T-helper 17 cell (primary cell): ENCODE measurements around the gene KLF5. TPM values are rescaled to one million over a fixed set of nuclear protein-coding genes. Genes with fewer than 3 reads are reported as not detected.
A peak's percentile ranks its signal among the peaks of the same experiment; 100 is the strongest.

Experiments used
- ATAC-seq: fragments of 150-1000 bp; cut with Tn5 transposase; 2 replicates; pipeline ENCODE4 v1.10.0; 2021; ENCODE audit warnings: mild to moderate bottlenecking, moderate library complexity
- DNase-seq, 3 donors: peaks; one replicate each; pipeline versions ENCODE4 v3.0.0 to v3.0.0-alpha.2; 2020 to 2021
- H3K9me3 ChIP-seq: one replicate; pipeline ENCODE4 v1.7.0; 2013; ENCODE audit warnings: low read length, mild to moderate bottlenecking; ENCODE audit not compliant: control insufficient read depth, poor library complexity, severe bottlenecking
- H3K27ac Mint-ChIP-seq: one replicate; pipeline ENCODE4 v1.8.0; 2022; ENCODE audit warnings: mild to moderate bottlenecking, moderate library complexity, mixed read lengths
- H3K27me3 Mint-ChIP-seq: one replicate; pipeline ENCODE4 v1.8.0; 2022; ENCODE audit warnings: mixed read lengths
- H3K36me3 Mint-ChIP-seq: one replicate; pipeline ENCODE4 v1.8.0; 2022; ENCODE audit warnings: low read depth, mixed read lengths
- H3K4me1 Mint-ChIP-seq: one replicate; pipeline ENCODE4 v1.8.0; 2022; ENCODE audit warnings: mild to moderate bottlenecking, mixed read lengths
- H3K4me3 Mint-ChIP-seq: one replicate; pipeline ENCODE4 v1.8.0; 2022; ENCODE audit warnings: mild to moderate bottlenecking, moderate library complexity, mixed read lengths
- total RNA-seq, 4 donors: library from RNA in 2 of 4; stranded (reverse) in 2 of 4; gene quantifications; one replicate each; pipeline ENCODE4 v1.2.3 and lab custom pipeline; 2022 to 2026

Gene KLF5
- total RNA-seq, 2 donors from 2014 or later, result 3.1 to 3.7 TPM

GRCh38 chr13:73063166-73063565 lies 4.4 kb downstream of the KLF5 start:
- no peaks in the 10 kb centered on the region for H3K9me3 ChIP-seq
- H3K36me3 Mint-ChIP-seq, result peaks cover 3% of the 10 kb centered on the region
- no peak for DNase-seq
- H3K4me1 Mint-ChIP-seq, result peaks cover 7% of the 10 kb centered on the region
- H3K4me3 Mint-ChIP-seq, result no peak overlapping the region
- no peak overlapping the region for H3K27ac Mint-ChIP-seq
- H3K27me3 Mint-ChIP-seq, result no peaks in the 10 kb centered on the region
- ATAC-seq, result no peak

- H3K9me3 ChIP-seq, result no peaks in the 10 kb centered on the region
- ATAC-seq (no peak), DNase-seq (no peak)
- Mint-ChIP-seq H3K27me3 (no peaks in the 10 kb centered on the region), H3K4me1 (no peaks in the 10 kb centered on the region), H3K36me3 (no peaks in the 10 kb centered on the region), H3K4me3 (no peak overlapping the region), H3K27ac (no peak overlapping the region)
Observed at GRCh38 chr13:73065036-73065435, 6.2 kb downstream of the KLF5 start.

GRCh38 chr13:73065665-73066340 lies 7.0 kb downstream of the KLF5 start:
- Mint-ChIP-seq H3K36me3 (no peaks in the 10 kb centered on the region), H3K4me3 (no peak overlapping the region), H3K27me3 (no peaks in the 10 kb centered on the region), H3K4me1 (no peaks in the 10 kb centered on the region), H3K27ac (no peak overlapping the region)
- H3K9me3 ChIP-seq, result no peaks in the 10 kb centered on the region
- no peak for ATAC-seq
- no peak for DNase-seq

- no peak overlapping the region for H3K27ac Mint-ChIP-seq
- H3K4me1 Mint-ChIP-seq, result peaks cover 2% of the 10 kb centered on the region
- no peak for ATAC-seq
- no peaks in the 10 kb centered on the region for H3K36me3 Mint-ChIP-seq
- H3K9me3 ChIP-seq, result no peaks in the 10 kb centered on the region
- no peak overlapping the region for H3K4me3 Mint-ChIP-seq
- H3K27me3 Mint-ChIP-seq, result no peaks in the 10 kb centered on the region
- no peak for DNase-seq
Observed at GRCh38 chr13:73069206-73069805, 10.5 kb downstream of the KLF5 start.

- no peaks in the 10 kb centered on the region for H3K36me3 Mint-ChIP-seq
- ATAC-seq, result no peak
Observed at GRCh38 chr13:73070451-73071098, 11.8 kb downstream of the KLF5 start.

GRCh38 chr13:73072239-73072900 lies 13.6 kb downstream of the KLF5 start:
- Mint-ChIP-seq H3K36me3 (no peaks in the 10 kb centered on the region), H3K27me3 (no peaks in the 10 kb centered on the region), H3K27ac (no peak overlapping the region), H3K4me1 (peaks cover 4% of the 10 kb centered on the region), H3K4me3 (no peak overlapping the region)
- DNase-seq (no peak), ATAC-seq (no peak)
- no peaks in the 10 kb centered on the region for H3K9me3 ChIP-seq

More at GRCh38 chr13:73070451-73071098, 11.8 kb downstream of the KLF5 start:
- H3K4me3 Mint-ChIP-seq, result no peak overlapping the region
- no peaks in the 10 kb centered on the region for H3K9me3 ChIP-seq
- no peaks in the 10 kb centered on the region for H3K27me3 Mint-ChIP-seq
- no peak overlapping the region for H3K27ac Mint-ChIP-seq
- no peak for DNase-seq
- peaks cover 4% of the 10 kb centered on the region for H3K4me1 Mint-ChIP-seq

GRCh38 chr13:73073050-73073449 lies 14.2 kb downstream of the KLF5 start:
- no peak overlapping the region for H3K27ac Mint-ChIP-seq
- H3K9me3 ChIP-seq, result no peaks in the 10 kb centered on the region
- no peaks in the 10 kb centered on the region for H3K36me3 Mint-ChIP-seq
- ATAC-seq (no peak), DNase-seq (no peak)
- H3K4me3 Mint-ChIP-seq, result no peak overlapping the region
- peaks cover 4% of the 10 kb centered on the region for H3K4me1 Mint-ChIP-seq
- no peaks in the 10 kb centered on the region for H3K27me3 Mint-ChIP-seq

GRCh38 chr13:73074014-73074413 lies 15.2 kb downstream of the KLF5 start:
- no peak for ATAC-seq
- no peak overlapping the region for H3K4me3 Mint-ChIP-seq
- no peaks in the 10 kb centered on the region for H3K9me3 ChIP-seq
- no peaks in the 10 kb centered on the region for H3K27me3 Mint-ChIP-seq
- H3K4me1 Mint-ChIP-seq, result peaks cover 4% of the 10 kb centered on the region
- no peak overlapping the region for H3K27ac Mint-ChIP-seq
- no peaks in the 10 kb centered on the region for H3K36me3 Mint-ChIP-seq
- no peak for DNase-seq

- no peak overlapping the region for H3K4me3 Mint-ChIP-seq
- H3K27ac Mint-ChIP-seq, result no peak overlapping the region
- no peaks in the 10 kb centered on the region for H3K36me3 Mint-ChIP-seq
- DNase-seq, result no peak
- ATAC-seq, result no peak
- H3K4me1 Mint-ChIP-seq, result peaks cover 4% of the 10 kb centered on the region
- no peaks in the 10 kb centered on the region for H3K9me3 ChIP-seq
- peaks cover 4% of the 10 kb centered on the region for H3K27me3 Mint-ChIP-seq
Observed at GRCh38 chr13:73074926-73075325, 16.1 kb downstream of the KLF5 start.

GRCh38 chr13:73075546-73075945 lies 16.7 kb downstream of the KLF5 start:
- DNase-seq (no peak), ATAC-seq (no peak)
- Mint-ChIP-seq H3K27me3 (peaks cover 4% of the 10 kb centered on the region), H3K4me3 (peak overlapping the region; percentile 7), H3K4me1 (peaks cover 4% of the 10 kb centered on the region), H3K27ac (no peak overlapping the region), H3K36me3 (no peaks in the 10 kb centered on the region)
- H3K9me3 ChIP-seq, result no peaks in the 10 kb centered on the region

GRCh38 chr13:73075954-73076353 lies 17.1 kb downstream of the KLF5 start:
- DNase-seq (no peak), ATAC-seq (no peak)
- H3K9me3 ChIP-seq, result no peaks in the 10 kb centered on the region
- Mint-ChIP-seq H3K4me3 (no peak overlapping the region), H3K27me3 (peaks cover 4% of the 10 kb centered on the region), H3K27ac (no peak overlapping the region), H3K36me3 (no peaks in the 10 kb centered on the region), H3K4me1 (peaks cover 4% of the 10 kb centered on the region)

GRCh38 chr13:73077865-73078264 lies 19.1 kb downstream of the KLF5 start:
- Mint-ChIP-seq H3K36me3 (no peaks in the 10 kb centered on the region), H3K27ac (no peak overlapping the region), H3K27me3 (peaks cover 4% of the 10 kb centered on the region), H3K4me3 (no peak overlapping the region), H3K4me1 (peaks cover 6% of the 10 kb centered on the region)
- DNase-seq (no peak), ATAC-seq (no peak)
- no peaks in the 10 kb centered on the region for H3K9me3 ChIP-seq

- DNase-seq, result no peak
- H3K9me3 ChIP-seq, result no peaks in the 10 kb centered on the region
- Mint-ChIP-seq H3K4me1 (peaks cover 4% of the 10 kb centered on the region), H3K36me3 (no peaks in the 10 kb centered on the region), H3K27me3 (peaks cover 4% of the 10 kb centered on the region), H3K27ac (no peak overlapping the region), H3K4me3 (no peak overlapping the region)
- ATAC-seq, result no peak
Observed at GRCh38 chr13:73079359-73079758, 20.6 kb downstream of the KLF5 start.
